HepG2 (cell line): Measurements from ENCODE around the gene ASB5. TPM values are rescaled to one million over a fixed set of nuclear protein-coding genes. Genes with fewer than 3 reads are reported as not detected.

Experiments used
- CTCF ChIP-seq: sonication (generic); formaldehyde crosslinking; IDR thresholded peaks from 2 replicates; pipeline ENCODE4 v1.5.0; 2020; ENCODE audit warnings: mild to moderate bottlenecking, missing genetic modification reagents, moderate library complexity
- HOXA3 ChIP-seq: sonication (generic); formaldehyde crosslinking; IDR thresholded peaks from 2 replicates; pipeline ENCODE4 v1.5.0; 2020; ENCODE audit warnings: missing genetic modification reagents
- MXI1 ChIP-seq: IDR thresholded peaks from 3 replicates; pipeline ENCODE4 v1.6.1; 2012; ENCODE audit warnings: low read depth, low read length, inconsistent platforms, borderline replicate concordance
- NCOA1 ChIP-seq: sonication (generic); formaldehyde crosslinking; IDR thresholded peaks from 2 replicates; pipeline ENCODE4 v1.9.0; 2021; ENCODE audit warnings: missing genetic modification reagents
- PHF20 ChIP-seq: sonication (generic); formaldehyde crosslinking; IDR thresholded peaks from 2 replicates; pipeline ENCODE4 v1.5.0; 2020; ENCODE audit warnings: mild to moderate bottlenecking, missing genetic modification reagents
- PITX1 ChIP-seq: sonication (generic); formaldehyde crosslinking; IDR thresholded peaks from 2 replicates; pipeline ENCODE4 v1.5.1; 2020; ENCODE audit warnings: mild to moderate bottlenecking, missing genetic modification reagents
- SOX6 ChIP-seq, 2 experiments: fragments of 450-650 bp in 1 of 2; sonication (generic) in 1 of 2; formaldehyde crosslinking in 1 of 2; IDR thresholded peaks; 2 replicates each; pipeline versions ENCODE4 v1.4.0 to v1.6.1; 2017 to 2020; ENCODE audit warnings: antibody characterized with exemption in 1 of 2, mild to moderate bottlenecking in 1 of 2, missing genetic modification reagents in 1 of 2
- SPEN ChIP-seq: sonication (generic); formaldehyde crosslinking; IDR thresholded peaks from 2 replicates; pipeline ENCODE4 v1.5.1; 2020; ENCODE audit warnings: low read depth, mild to moderate bottlenecking, missing genetic modification reagents
- TFDP2 ChIP-seq: sonication (generic); formaldehyde crosslinking; IDR thresholded peaks from 2 replicates; pipeline ENCODE4 v1.4.0; 2020; ENCODE audit warnings: missing genetic modification reagents
- YEATS4 ChIP-seq: sonication (generic); formaldehyde crosslinking; IDR thresholded peaks from 2 replicates; pipeline ENCODE4 v1.4.0; 2020; ENCODE audit warnings: missing genetic modification reagents, borderline replicate concordance
- ZBTB44 ChIP-seq: sonication (generic); formaldehyde crosslinking; IDR thresholded peaks from 2 replicates; pipeline ENCODE4 v1.4.0; 2020; ENCODE audit warnings: missing genetic modification reagents
- ZBTB7A ChIP-seq: sonication (generic); formaldehyde crosslinking; IDR thresholded peaks from 2 replicates; pipeline ENCODE4 v1.8.0; 2022; ENCODE audit warnings: mild to moderate bottlenecking, missing genetic modification reagents
- ZNF263 ChIP-seq: sonication (generic); formaldehyde crosslinking; IDR thresholded peaks from 2 replicates; pipeline ENCODE4 v1.4.0; 2020; ENCODE audit warnings: missing genetic modification reagents
- ZNF331 ChIP-seq: sonication (generic); formaldehyde crosslinking; IDR thresholded peaks from 2 replicates; pipeline ENCODE4 v1.4.0; 2020; ENCODE audit warnings: missing genetic modification reagents
- ZNF503 ChIP-seq: sonication (generic); formaldehyde crosslinking; IDR thresholded peaks from 2 replicates; pipeline ENCODE4 v1.4.0; 2020; ENCODE audit warnings: missing genetic modification reagents
- ZNF510 ChIP-seq: sonication (generic); formaldehyde crosslinking; IDR thresholded peaks from 2 replicates; pipeline ENCODE4 v1.4.0; 2020; ENCODE audit warnings: low read depth, mild to moderate bottlenecking, missing genetic modification reagents
- ZNF687 ChIP-seq: sonication (generic); formaldehyde crosslinking; IDR thresholded peaks from 2 replicates; pipeline ENCODE4 v1.5.1; 2020; ENCODE audit warnings: mild to moderate bottlenecking, missing genetic modification reagents, moderate library complexity
- polyA plus RNA-seq, 8 experiments: library from polyadenylated mRNA; depleted of rRNA in 3 of 8; stranded (reverse) in 7 of 8; unstranded in 1 of 8; fragments of >200 nt; fragmentation: Illumina TruSeq in 4 of 8; extraction: Trizol in 4 of 8; gene quantifications; 2 replicates each; pipeline versions ENCODE4 v1.2.1 to v1.2.3, GENCODE V29; 2011 to 2016; ENCODE audit warnings: low read depth in 4 of 8, missing spikeins in 1 of 8, mixed read lengths in 1 of 8; ENCODE audit not compliant: insufficient read depth in 1 of 8
- total RNA-seq, 5 experiments: library from RNA; depleted of rRNA; stranded (reverse); fragments of >200 nt; fragmentation: Illumina TruSeq; extraction: Trizol; gene quantifications; 2 replicates each; pipeline ENCODE4 v1.2.3, GENCODE V29; 2016; ENCODE audit warnings: low read depth in 1 of 5

Gene ASB5
- total and polyA plus RNA-seq, 2 of the 13 experiments (the other 11 are each of a cell fraction or from before 2014, with no cell fraction given) = not detected

- TF ChIP-seq MXI1 (peak; percentile 80; the same call in 2 of the 3 replicates), PITX1 (CRISPR knock-in tag) (0 out of 2 replicates have a peak, but pooled peaks have one; percentile 39), SOX6 (IDR thresholded peaks at IDR 0.05) (no peak), SOX6 (CRISPR knock-in tag; IDR thresholded peaks at IDR 0.05) (no peak), ZNF503 (no peak), HOXA3 (CRISPR knock-in tag) (peak; percentile 58), PHF20 (CRISPR knock-in tag) (peak; percentile 60; the same call in 1 of the 2 replicates), ZNF510 (CRISPR knock-in tag) (no peak), CTCF (CRISPR knock-in tag) (no peak), ZBTB7A (no peak), NCOA1 (CRISPR knock-in tag) (peak; percentile 37; the same call in 1 of the 2 replicates), ZNF263 (CRISPR knock-in tag) (no peak), YEATS4 (CRISPR knock-in tag) (peak; percentile 39; the same call in 1 of the 2 replicates), TFDP2 (CRISPR knock-in tag) (peak; percentile 53), ZBTB44 (CRISPR knock-in tag) (0 out of 2 replicates have a peak, but pooled peaks have one; percentile 61), SPEN (CRISPR knock-in tag) (no peak), ZNF331 (peak; percentile 32; the same call in 1 of the 2 replicates), ZNF687 (CRISPR knock-in tag) (peak; percentile 76)
Observed at GRCh38 chr4:176195184-176195978, 73.6 kb downstream of the ASB5 start, which contains the start of gene SPATA4 (continued).
